Lung microvascular endothelial cell (primary cell): ENCODE data around the gene ZDHHC7. TPM values are rescaled to one million over a fixed set of nuclear protein-coding genes. Genes with fewer than 3 reads are reported as not detected.
"Not testable (repeated sequence)": the region's sequence is repeated elsewhere in the genome, so short reads cannot be mapped to it uniquely, and the experiment has no call there.

Source experiments
- DNase-seq, 2 donors: peaks; one replicate each; pipeline versions ENCODE4 v3.0.0 to v3.0.0-alpha.2; 2010; ENCODE audit warnings: low read depth in 2 of 2
- total RNA-seq: library from RNA; depleted of rRNA; stranded (reverse); fragments of >200 nt; gene quantifications from 2 replicates; pipeline ENCODE4 v1.2.1, GENCODE V29; 2014

ZDHHC7 gene
- total RNA-seq, 1 donor from 2014 or later: 32.9 TPM

GRCh38 chr16:85045077-85045476, 33.7 kb upstream of the ZDHHC7 start:
- DNase-seq: no peak

DNA sequence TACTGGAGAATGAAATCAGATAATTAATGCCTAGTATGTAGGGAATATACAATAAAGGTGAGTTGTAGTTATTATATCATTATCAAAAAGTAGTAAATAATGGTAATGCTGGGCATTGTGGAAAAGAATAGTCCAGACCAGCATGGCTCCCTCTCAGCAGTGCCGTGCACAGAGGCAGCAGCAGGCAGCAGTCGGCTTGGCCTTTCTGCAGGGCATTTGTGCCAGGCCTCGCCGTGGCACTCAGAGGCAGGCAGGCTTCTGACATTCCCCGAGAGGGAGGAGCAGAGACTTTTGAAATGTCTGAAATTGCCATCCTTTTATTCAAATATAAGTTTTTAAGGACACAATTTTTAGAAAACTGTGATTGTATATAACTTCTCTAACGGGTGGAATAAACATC, 31.3 kb upstream of the ZDHHC7 start:
- no peak for DNase-seq

DNA sequence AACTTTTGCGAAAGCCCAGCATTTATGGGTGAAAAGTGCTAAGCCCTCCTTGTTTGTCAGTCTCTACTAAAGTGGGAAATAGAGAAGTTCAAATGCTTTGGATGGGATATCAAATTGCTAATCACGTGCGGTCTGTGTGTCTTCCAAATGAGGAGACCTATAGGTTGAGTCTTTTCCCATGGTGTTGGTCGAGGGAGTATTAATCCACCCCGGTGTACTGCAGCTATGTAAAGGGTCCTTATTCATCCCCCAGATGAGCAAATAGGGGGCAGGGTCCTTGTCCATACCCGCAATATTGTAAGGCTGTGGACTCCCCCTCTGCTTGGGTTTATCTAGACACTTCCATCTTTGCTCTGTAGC, 30.8 kb upstream of the ZDHHC7 start:
- DNase-seq: no peak

DNA sequence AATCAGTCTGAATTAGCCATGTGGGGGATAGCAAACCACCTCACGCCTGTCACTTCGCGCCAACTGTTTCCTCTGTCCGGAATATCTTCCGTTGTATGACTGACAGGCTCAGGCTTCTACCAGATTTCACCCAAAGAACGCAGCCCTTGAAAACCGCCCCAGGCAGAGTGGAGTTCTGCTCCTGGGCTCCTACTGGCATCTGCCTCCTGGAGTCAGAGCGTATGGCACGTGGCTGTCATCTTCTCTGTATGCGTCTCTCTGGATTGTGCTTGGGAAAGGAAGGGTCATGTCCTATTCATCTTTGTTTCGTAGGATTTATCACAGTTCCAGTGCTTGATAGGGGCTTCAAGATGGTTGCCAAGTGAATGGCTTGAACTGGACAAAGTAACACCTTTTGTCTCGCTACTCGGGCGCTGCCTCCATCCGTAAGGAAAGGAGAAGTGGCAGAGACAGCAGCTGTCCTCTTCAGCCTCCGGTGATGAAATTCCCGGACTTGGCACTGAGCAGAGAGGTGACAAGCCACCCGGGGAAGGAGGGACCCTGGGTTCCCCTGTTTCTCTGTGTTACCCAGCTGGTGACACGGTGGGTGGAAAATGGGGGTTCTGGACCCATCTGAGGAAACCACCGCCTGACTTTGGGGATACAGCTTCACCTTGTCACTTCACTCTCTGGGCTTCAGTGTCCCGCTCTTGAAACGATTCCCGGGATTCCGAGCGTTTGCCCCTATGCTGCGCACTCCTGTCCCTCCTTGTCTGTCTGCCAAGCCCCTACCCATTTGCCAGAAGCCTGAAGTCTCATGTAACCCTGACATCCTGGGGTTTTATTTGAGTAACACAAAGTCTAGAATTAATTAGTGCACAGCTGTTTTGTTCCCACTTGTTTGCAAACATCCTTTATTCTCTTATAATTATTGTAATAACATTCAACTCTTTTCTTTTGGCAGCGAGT, 30.2 kb upstream of the ZDHHC7 start:
- peak in 1 of 2 donors; percentile 30 for DNase-seq

GRCh38 chr16:85040685-85041084, 29.4 kb upstream of the ZDHHC7 start:
- no peak for DNase-seq

DNA sequence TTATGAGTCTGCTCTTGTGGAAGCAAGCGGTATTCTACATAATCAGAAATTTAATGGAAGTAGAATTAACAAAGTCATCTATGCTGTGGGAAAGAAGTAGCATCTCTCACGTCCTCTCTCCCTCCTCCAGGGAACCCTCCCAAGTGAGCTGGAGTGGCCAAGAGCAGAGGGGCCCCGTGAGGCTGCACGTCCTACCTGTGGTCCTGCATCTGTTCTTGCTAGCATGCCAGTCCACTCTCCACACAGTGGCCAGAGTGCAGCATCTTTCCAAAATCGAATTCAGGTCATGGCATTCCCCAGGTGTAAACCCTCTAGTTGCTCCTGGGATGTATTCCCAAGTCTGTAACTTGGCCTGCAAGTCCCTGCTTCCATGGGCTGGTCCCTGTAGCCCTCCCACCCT, 26.4 kb upstream of the ZDHHC7 start:
- no peak for DNase-seq

DNA sequence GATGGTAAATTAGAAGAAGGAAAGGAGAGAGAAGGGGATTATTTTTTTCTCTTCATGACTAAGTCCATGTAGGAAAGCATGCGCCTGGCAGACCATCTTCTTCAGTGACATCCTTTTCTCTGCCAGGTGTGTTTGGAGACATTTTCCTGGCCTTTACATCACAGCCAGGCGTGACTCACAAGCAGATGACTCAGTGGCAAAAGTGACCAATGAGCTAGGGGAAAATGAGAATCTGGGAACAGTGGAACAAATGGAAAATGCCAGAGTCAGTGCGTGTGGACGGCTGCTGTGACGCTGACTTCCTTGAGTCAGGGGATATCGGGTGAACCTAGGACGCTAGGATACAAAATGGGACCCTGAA, 25.7 kb upstream of the ZDHHC7 start:
- DNase-seq: peak; percentile 80 to 94

- peak in 1 of 2 donors; percentile 33 for DNase-seq
These were observed 25.1 kb upstream of the ZDHHC7 start for GRCh38 chr16:85036236-85037049.

GRCh38 chr16:85034591-85035433, 23.5 kb upstream of the ZDHHC7 start:
- peak in 1 of 2 donors; percentile 29 for DNase-seq

DNA sequence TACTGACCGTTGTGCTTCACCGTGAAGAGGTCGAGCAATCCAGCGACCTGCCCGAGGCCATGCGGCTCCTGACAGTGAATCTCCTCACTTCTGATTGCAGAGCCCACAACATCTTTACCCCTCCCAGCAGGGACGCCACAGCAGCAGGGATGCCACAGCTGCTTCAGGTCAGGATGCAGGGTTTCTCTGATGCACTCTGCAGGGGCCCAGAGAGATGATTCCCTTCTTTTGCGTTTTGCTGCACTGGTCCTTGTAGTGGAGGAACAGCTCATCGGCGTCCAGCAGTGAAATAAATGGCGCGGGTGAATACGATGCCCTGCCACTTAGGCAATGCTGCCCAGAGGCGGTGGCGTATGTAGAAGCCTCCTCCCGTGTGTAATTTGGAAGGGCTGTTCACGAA, 21.8 kb upstream of the ZDHHC7 start:
- DNase-seq: no peak

- DNase-seq: not testable (repeated sequence)
These were observed 20.9 kb upstream of the ZDHHC7 start for GRCh38 chr16:85032187-85032586.

DNA sequence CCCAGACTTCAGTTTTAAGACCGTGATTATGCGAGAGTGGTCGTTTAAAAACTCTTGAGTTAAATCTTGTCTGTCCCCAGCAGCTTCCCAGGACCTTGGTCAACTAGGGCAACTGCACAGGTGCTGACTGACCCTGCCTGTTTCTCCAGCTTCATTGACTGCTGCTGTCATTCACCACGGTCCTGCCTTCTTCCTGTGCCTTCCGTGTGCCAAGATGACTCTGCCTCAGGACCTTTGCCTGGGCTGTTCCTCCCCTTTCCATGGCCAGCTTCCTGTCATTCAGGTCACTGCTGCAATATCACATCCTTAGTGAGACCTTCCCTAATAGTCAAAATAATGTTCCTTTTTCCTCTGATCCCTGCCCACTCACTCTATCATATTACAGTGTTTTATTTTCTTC, 20.1 kb upstream of the ZDHHC7 start:
- DNase-seq: peak in 1 of 2 donors; percentile 94

GRCh38 chr16:85029981-85030401, 18.7 kb upstream of the ZDHHC7 start:
- DNase-seq: no peak

DNA sequence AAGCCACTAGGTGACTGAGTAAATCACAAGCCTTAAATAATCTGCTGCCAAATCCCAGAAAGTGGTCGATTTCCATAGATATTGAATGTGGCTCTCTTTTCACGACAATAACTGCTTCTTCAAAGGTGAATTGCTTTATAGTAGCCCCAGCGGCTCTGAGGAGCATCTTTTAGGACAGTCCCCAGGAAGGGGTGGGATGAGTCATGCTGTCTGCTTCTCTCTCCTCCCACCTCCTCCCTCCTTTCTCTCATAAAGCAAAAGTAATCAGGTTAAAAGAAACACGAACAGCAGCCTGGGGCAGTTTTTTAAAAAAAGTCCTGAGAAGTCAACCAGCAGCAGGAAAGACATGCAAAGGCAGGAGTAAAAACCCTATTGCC, 18.1 kb upstream of the ZDHHC7 start:
- no peak for DNase-seq

GRCh38 chr16:85028685-85029407, 17.5 kb upstream of the ZDHHC7 start:
- DNase-seq: peak; percentile 47 to 98

DNA sequence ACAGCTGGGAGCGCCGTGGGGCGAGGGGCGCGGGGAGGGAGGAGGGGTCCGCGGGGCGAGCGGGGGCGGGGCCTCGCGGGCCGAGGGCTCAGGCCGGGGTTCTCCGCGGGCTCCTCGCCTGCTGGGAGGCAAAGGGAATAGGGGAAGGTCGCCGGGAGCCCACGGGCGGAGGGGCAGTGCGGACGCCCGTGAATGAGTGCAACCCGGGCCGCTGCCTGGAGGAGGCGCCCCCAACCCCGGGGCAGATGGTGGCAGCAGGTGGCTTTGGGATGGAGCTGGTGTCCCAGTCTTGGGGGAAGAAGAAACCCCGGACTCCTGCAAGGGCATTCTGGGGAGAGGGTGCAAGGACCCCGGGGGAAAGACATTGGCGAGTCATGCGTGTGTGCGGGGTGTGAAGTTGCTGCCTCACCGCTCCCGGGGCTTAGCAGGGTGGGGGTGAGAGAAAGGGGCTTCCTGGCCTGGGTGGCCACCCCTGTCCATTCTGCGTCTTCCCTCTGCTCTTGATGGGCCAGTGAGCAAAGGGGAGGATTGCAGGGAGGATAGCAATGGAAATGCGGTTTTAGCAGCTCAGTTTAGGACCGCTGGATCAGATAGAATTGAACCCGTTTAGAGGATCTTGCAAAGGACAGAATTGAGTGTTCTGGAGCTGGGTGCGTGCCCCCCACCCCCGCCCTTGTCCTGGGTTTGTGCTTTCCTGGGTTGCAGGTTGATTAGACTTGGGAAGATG, 16.8 kb upstream of the ZDHHC7 start:
- peak in 1 of 2 donors; percentile 49 for DNase-seq

DNA sequence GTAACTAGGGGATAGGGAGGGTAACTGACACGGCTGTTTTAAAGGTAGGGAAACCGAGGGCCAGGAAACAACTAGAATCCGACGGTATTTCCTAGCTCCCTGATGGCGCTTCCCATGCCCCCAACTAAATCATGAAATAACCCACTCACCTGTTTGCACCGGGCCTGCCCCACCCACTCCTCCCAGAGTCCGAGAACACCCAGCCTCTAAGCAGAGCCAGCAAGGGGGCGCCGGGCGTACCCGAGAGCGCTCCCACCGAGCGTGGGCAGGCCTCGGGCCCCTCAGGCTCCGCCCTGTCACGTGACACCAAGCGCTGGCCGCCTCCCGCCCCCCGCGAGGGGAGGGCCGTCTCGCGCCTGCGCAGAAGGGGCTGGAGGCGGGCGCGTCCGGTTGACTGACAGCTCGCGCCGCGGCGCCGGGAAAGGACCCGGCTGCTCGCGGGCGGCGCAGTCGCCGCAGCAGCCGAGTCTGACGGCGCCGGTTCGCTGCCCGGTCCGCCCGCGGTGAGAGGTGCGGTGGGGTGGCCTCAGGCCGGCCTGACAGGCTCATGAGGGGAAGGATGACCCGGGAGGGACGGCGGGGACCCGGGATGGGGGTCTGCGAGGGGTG, 16.1 kb upstream of the ZDHHC7 start, which contains the start of gene KIAA0513:
TSS of gene KIAA0513 (plus strand) at position 447 of the 609 bp plus-strand sequence. CDS start 39,277 bp downstream, outside the sequence.
- peak; percentile 94 to 97 for DNase-seq

DNA sequence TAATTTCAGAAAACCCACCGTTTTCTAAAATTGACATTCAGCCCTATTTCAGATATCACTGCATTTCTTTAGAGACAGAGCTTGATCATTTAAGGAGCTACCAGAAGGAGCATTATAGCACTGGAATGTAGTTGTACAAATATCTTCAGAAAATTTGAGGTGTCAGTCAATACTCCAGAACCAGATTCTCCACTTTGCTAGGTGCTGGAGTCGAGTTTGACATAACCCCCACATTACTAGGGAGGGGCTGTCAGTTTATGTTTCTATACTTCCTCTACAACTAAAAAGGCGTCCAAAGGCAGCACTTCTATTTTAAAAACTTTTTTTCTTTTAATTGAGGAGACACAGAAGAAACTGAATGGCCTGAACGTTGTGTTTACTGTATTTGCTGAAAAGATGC, 15.4 kb upstream of the ZDHHC7 start:
- DNase-seq: no peak

- DNase-seq: no peak
These were observed 14.7 kb upstream of the ZDHHC7 start for GRCh38 chr16:85025781-85026653.
